Purkinje cell (primary cell): ENCODE measurements around the gene C11orf58. TPM values are rescaled to one million over a fixed set of nuclear protein-coding genes. Genes with fewer than 3 reads are reported as not detected.

Experiments used
- polyA plus RNA-seq: library from polyadenylated mRNA; unstranded; fragments of >200 nt; fragmentation: Nextera tagmentation; gene quantifications from 2 replicates; pipeline ENCODE4 v1.2.1, GENCODE V29; 2014

C11orf58 gene
- polyA plus RNA-seq: 328 and 333 TPM in 2 replicates

DNA sequence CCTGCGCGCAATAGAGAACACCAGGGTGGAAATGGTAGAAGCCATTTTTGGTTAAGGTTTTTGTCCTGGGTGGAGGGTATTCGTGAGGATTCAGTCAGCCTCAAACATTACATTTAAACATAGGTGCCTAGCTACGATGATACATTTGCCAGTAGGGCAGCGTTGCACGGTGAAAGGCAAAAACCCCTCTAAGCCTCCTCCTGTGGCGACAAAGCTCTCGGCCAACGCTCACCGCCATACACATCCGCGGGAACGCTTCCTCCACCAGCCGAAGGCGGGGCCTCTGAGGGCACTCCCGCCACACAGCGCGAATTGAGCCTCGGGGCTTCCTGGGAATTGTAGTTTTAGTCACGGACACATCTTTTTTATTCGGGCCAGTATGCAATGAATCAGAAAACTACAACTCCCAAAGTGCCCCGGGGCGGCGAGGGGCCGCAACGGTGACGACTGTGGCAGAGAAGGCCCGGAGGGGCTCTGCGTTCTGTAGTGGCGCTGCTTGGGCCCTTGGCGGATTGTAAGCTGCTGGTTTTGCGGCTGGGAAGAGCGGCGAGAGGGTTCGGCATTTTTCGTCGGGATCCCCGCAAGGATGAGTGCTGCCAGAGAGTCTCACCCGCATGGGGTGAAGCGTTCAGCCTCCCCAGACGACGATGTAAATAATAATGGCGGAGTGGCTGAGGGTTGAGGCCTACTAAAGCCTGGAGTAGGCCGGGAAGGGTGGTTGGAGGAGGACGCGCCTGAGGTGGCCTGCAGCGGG is at the start of gene C11orf58:
Gene C11orf58, plus strand, starts transcription at position 455 of the 754 bp plus-strand sequence. Its CDS starts 132 bp downstream, at position 587.

